SW 1271 (cell line): Measurements from ENCODE around the gene HNRNPA2B1.
"Not testable (repeated sequence)": the region's sequence is repeated elsewhere in the genome, so short reads cannot be mapped to it uniquely, and the experiment has no call there.

Source experiments
- DNase-seq, 2 experiments: peaks; one replicate each; lab custom pipeline; 2025; lab: John Stamatoyannopoulos, UW

Gene HNRNPA2B1

DNA sequence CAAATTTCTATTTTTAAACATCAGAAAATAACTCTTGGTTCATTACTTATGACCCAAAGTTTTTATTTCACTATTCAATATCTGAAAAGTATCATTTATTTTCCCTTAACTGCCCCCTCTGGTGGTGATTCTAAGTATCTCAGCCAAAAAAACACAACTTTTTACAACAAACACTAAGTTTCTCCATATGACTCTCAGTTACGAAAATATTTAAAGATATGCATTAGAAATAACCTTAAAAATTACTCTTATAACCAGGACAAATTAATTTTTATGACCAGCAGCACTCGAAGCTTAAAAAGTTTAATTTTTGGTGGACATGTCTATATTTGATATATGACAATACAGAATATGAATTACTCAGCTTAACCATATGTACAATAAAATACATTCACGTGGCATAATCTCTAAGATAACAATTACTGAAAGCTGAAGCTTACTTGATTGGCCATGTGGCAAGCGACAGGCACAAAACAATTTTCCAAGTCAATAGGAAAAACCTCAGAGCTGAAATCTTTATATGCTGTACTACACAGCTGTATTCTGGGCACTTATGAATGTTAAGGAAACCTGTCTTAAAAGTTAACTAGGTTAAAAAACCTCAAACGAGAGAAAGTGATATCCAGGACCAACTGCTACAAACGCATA, 2.3 kb downstream of the HNRNPA2B1 start:
- DNase-seq = peak in 1 of 2 experiments; percentile 49

DNA sequence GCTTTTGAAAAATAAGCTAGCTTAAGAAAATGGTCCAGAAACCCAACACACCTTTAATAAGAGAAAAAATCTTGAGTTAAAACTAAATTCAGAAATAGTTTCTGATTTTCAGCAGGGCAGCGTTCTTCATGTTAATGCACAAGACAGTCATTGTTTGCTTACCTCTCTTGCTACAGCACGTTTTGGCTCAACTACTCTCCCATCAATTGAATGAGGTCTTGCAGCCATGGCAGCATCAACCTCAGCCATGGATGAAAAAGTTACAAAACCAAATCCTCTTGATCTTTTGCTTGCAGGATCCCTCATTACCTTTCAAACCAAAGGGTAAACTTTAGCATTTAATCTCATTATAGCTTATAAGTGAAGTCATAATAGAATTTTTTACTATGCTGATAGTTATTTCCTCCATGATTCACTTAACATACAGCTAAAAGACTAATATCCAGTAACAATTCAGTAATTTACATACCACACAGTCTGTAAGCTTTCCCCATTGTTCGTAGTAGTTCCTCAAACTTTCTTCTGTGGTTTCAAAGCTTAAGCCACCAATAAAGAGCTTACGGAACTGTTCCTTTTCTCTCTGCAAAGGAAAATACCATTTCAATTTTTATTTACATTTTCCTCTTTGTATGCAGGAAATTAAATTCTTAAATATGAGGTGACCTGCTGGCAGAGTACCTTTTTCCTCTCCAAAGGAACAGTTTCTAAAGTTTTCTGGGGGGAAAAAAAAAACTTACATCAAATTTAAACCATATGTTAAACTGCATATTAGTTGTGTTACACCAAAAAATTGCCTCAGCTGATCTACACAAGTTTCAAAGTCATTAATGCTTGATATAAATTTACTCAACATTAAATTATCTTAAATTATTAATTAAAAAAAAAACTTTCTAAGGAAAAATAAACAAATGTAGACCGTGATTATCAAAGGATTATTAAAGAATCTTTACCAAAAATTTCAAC, 3.1 kb downstream of the HNRNPA2B1 start:
- peak in 1 of 2 experiments; percentile 30 for DNase-seq

DNA sequence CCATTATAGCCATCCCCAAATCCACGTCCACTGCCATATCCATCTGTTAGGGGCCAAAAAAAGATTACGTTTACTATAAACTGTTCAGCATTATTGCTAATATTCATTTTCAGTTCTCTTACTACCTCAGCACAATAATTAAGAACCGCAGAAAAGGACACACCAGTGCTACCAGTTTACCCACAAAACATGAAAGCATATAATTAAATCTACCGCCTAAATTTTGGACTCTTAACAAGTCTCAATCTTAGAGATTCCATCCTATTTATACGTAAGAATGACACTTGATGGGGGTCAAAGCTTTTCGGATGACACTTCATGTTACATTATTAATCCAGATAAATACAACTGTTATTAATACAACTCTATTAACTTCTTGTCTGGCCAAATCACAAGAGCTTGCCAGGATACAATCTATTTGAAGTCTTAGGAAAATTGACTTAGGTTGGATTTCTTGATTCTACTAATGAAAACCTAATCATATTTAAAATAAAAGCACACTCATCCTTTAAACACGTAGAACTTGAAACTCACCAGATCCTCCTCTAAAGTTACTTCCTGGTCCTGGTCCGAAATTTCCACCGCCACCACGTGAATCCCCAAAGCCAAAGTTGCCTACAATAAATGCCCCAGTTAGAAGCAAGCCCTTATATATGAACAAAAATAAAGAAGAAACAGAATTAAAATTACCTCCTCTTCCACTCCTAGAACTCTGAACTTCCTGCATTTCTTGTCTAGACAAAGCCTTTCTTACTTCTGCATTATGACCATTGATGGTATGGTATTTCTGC, 4.5 kb downstream of the HNRNPA2B1 start:
- DNase-seq = no peak

DNA sequence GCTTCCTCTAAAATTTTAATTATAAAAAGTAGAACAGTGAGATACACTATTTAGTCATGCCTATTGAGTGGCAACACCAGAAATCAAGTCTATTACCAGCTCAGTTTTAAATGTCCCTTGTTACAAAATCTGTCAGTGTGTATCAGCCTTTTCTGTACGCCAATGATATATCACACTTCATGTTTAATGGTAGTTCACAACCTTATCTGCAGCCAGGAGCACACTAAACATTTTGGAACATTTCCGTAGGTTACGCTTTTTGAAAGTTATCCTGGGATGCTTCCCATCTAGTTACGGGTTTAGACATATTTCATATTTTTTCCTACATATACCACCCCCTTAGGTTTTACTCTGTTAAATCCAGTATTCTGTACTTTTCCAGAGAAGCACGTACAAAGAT, 5.4 kb downstream of the HNRNPA2B1 start:
- no peak for DNase-seq

DNA sequence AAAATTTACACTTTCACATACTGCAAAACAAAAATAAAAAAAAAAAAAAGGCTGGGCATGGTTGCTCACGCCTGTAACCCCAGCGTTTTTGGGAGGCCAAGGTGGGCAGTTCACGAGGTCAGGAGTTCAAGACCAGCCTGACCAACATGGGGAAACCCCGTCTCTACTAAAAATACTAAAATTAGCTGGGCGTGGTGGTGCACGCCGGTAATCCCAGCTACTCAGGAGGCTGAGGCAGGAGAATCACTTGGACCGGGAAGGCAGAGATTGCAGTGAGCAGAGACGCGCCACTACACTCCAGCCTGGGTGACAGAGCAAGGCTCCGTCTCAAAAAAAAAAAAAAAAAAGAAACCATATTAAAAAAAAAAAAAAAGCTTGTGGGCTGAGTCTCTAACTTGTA, 5.8 kb downstream of the HNRNPA2B1 start:
- not testable (repeated sequence) for DNase-seq

DNA sequence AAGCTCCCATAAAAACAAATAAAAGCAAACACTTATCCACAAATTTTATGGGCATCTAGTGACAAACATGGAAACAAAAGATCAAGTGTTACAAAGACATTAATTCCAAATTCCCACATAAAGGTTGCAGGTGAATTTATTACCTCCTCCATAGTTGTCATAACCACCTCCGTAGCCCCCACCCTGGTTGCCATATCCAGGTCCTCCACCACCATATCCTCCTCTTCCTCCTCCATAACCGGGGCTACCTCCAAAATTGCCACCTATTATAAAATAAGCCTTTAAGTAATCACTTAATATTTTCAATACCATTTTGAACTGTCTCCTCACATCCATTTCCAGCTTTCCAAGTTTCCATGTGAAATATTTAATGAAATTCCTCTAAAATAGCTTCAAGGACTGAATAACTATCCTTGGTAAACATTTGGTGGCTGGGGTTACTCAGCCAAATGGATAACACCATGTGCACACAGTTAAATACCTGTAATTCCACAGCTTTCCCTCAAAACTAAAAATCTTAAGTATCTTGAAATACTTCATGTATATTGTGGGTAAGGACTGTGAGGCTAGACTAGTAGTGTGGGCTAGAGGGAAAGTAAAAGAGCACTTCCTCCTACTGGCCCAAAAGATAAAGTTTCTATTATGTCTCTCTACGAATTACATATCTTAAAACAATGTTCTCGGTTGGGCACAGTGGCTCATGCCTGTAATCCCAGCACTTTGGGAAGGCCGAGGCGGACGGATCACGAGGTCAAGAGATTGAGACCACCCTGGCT, 6.9 kb downstream of the HNRNPA2B1 start:
- DNase-seq = no peak

DNA sequence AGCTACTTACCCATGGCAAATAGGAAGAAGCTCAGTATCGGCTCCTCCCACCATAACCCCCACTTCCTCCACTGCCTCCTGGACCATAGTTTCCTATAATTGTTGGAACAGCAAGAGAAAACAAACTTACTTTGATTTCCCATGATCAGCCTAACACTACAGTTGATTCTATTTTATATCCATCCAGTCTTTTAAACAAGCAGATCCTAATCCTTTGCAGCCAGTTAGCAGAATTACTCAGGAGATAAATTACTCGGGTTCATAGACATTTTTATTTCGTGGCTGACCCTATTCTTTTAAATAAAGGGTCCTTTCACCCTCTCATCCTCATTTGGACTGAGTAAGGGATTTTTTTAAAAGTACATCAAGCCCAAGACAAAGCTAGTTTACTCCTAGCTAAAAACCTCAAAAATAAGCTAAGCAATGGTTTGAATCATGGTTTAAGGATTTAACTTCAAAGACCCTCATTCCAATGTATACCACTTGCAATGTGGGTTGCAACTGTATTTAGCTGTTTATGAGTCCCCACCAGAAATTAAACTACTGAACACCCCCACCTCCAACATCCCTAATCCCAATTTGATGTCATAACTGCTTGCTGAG, 8.0 kb downstream of the HNRNPA2B1 start:
- no peak for DNase-seq

DNA sequence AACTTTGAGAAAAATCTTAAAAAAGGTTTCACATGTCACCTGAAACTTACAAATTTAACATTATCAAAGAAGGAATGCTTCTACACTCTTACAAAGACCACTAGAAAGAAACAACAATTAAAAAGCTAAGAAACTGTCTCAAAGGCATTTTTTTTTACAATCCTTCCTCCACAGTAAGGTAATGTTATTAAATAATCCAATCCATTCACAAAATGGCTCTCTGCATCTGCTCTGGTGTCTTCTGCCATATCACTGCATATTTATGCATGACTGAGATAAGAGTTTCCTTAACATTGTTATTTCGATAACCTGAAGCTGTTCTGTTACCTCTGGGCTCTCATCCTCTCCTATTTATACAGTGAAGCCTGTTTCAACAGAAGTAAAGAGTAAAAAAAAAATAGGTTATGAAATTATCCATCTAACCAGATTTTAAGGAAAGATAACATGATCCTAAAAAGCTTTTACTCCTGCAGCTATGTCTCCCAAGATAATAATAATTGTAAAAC, 8.5 kb downstream of the HNRNPA2B1 start:
- no peak for DNase-seq

DNA sequence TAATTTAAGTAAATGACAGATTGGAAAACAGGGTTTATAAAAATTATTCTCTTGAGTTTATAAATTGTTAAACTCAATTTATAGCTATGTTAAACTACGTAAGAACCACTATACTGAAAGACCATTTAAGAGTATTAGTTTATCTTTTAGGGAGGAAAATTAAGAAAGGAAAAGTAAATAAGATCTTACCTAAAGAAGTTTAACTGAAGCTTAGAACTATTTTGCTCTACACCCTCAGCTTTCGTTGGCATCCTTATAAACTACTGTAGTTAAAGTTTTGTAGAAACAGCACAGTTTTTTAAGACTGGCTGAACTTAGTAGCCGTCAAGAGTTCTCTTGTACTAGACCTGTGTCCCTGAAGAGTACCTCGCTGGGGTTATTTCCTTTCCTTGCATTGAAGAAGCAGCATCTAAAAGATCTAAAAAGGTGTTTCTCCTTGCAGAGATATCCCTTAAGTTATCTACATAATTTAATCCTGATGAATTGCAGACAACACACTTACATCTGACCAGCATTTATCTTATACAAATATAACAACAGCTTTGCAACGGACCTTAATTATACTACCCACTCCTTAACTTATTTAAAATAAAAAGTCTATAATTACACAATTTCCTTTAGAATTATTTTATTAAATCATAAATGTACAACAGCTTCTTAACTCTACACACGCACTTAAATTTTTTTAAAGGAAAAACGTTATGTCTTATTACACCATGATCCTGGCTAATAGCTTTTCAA, 9.1 kb downstream of the HNRNPA2B1 start:
- no peak for DNase-seq

DNA sequence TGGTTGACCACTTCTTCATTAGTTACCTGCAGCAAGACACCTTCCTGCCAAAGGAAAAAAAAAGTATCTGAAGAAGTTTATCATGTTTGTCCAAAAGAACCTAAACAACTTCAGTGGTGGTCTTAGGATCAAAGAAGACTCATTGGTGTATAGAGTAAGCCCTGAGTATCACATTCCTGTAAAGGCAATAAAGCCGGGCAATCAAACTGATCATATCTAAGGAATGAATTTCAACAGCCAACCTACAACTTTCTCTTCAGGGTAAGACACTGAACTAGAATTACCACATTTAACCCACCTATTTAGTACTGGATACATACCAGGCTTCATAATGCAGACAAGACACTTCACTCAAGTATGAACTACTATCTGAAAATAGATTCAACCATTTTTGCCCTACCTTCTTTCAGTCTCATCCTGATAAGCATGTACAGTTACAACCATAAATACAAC, 10.1 kb downstream of the HNRNPA2B1 start:
- DNase-seq = no peak

DNA sequence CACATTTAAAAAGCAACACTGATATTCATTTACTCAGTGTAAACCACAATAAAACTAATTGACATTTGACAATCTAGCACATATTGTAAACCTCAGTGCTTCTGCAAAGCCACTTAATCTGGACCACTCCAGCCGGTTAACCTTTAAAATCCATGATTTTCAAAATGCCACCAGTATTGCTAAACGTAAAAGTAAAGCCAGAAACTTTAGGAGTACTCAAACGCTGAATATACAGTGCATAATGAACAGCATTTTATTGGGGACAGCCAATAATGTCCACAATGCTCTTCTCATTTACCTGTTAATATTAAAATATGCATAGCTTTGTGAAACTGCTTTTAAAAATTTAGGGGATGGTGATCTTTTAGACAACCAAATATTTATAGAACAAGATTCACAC, 10.8 kb downstream of the HNRNPA2B1 start:
- no peak for DNase-seq

DNA sequence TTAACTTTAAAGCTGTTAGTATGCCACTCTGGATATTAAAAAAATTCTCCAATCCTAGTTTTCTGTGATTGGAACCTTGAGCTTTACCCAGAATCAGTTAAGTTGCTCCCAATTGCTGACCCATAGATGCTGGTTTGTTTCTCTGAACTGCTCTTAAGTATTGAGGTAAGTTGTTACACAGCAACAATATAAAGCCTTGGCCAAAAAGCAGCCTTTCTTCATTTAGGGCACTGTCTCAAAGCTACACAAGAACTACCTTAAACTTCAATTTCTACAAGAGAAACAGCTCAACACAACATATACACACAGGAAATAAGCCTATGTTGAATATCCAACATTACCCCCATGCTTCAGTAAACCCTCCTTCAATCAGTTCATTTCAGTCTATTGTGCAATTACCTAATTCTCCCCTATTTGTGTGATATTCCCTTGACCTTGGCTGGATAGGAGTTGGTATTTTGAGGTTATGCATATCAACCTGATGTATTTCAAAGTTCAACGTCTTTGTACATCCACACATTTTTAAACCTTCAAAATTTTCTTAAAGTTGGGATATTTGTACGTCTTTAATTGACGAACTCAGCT, 11.5 kb downstream of the HNRNPA2B1 start:
- DNase-seq = no peak

DNA sequence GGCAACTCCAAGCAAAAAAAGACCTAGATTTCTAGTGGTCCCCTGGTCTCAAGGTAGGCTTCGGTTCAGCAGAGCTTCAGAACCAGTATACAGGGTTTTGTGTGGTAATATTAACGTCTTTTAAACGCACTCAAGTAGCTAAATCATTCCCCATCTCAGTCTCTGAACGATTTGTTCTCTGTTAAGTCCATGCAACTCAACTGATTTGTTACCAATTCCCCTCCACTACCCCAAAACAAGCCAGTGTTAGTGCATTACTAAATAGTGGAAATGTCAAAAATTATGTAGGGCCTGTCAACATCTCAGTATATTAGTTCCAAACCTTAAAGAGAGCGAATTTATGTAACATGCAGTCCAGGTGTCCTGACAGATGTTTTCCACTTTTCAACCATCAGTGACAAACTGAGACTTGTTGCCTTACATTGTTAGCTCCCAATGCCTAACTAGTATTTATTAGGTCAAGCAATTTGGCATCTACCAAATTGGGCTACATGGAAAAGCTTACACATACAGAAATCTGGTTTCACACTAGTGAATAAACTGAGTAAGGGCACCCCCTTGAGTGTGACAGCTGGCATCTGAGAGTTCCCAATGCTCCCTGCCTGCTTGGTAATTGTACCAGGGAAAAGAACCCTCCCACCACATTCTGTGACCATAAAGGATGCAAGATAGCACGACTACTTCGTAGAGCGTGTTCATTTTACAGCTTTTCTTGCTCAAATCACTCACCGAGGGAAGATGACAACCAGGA, 12.2 kb downstream of the HNRNPA2B1 start:
- no peak for DNase-seq

DNA sequence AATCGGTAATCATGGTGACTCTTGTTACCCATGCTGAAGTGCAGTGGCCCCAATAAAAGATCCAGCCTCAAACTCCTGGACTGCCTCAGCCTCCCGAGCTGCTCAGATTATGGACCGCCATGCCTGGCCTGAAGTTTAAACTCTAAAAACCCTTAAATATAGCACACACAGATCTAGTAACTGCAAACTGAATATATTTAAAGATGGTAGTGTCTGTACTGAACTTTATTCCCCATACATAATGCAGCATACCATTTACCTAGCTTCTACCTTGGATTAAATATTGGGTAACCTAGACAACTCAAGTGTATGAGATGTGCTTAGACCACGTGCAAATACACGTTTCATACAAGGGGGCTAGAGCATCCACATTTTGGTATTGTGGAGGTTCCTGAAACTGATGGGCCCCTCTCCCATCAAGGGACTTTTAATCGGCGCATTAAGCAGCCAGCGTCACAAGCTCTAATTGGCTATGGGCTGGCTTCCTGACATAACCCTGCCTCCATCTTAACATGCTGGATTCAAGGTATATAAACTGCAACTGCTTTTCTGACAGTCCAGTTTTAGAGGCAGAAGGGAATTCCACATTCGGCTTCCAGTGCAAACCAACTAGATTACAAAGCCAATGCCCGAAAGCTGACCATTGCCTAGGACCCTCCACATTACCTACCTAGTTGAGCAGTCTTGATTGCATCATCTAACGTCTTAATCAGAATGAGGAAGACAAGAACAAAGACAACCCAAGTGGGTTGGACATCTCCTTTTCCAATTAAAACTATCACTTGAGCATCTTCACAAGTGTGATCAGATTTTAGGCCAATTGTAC, 13.0 kb downstream of the HNRNPA2B1 start:
- DNase-seq = peak in 1 of 2 experiments; percentile 47

DNA sequence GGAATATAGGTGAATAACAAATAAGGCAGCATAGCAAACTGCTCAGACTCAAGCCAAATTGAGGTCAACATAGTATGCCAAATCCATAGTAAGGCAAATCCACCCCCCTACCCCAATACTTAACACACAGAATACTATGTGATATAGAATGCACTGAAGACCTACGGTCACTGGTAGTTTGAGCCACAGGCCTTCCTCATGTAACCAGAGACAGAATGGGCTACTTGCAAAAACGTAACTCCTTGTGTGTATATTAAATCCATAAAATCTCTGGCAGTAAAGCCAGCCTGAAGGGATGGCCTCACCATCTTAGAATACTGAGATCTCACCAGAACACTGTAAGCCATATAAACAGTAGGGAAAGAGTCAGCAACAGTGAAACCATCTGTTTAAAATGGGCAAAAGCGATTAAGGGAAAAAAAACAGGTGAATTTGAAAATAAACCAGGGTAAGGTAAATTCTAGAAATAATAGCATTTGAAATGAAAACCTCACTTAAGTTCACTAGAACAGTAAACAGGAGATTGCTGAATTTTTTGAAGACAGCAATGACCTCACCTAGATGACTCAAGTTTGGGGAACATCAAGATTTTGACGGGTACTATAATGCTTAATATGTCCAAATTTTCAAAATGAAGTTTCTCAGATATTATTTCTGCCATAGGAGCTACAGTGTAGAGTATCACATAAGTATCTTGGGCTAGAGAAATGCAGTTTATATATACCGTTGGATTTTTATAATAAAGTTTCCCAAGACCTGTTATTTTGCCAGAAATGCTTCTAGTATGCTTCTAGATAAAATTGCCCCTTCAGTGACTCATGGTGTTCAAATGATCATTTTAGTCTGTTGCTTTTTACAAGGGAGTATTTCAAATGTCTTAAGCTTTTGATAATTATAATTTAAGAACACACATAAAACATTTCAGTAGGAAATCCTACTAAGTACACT, 13.9 kb downstream of the HNRNPA2B1 start:
- DNase-seq = peak in 1 of 2 experiments; percentile 44

DNA sequence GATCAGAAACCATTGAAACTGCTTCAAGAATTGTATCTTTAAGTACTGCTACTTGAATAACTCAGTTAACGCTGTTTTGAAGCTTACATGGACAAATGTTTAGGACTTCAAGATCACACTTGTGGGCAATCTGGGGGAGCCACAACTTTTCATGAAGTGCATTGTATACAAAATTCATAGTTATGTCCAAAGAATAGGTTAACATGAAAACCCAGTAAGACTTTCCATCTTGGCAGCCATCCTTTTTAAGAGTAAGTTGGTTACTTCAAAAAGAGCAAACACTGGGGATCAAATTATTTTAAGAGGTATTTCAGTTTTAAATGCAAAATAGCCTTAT, 14.7 kb downstream of the HNRNPA2B1 start:
- DNase-seq = no peak
